GM18868 (cell line): ENCODE results near the gene CXXC4.

Experiments
- ATAC-seq: cut with Tn5 transposase; IDR thresholded peaks from one replicate; pipeline ENCODE4 v1.9.1; 2021; ENCODE audit warnings: mild to moderate bottlenecking, moderate library complexity; ENCODE audit not compliant: unreplicated experiment

Gene CXXC4

GRCh38 chr4:104424475-104424941 lies 70.2 kb downstream of the CXXC4 start:
- no peak for ATAC-seq

DNA sequence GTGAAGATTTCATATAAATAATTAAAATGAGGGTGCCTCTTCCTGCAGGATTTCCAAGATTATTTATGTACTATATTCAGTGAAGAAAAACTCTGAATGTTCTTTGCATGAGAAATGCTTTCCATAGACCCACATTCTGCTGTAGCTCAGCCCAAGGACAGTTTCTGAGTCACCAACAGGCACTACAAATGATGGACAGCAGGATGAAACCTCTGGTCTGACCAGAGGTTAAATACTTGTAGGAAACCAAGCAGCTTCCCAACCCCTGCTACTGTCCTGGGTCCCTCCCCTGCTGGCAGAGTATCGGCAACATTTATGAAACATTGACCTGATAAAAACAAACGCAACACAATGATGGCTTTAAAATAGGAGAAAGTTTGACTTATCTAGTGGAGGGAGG lies 73.1 kb downstream of the CXXC4 start:
- no peak for ATAC-seq

GRCh38 chr4:104420766-104421165 lies 73.9 kb downstream of the CXXC4 start:
- ATAC-seq, result no peak
